IMR-90 (cell line): ENCODE measurements around the gene GORASP1. TPM values are rescaled to one million over a fixed set of nuclear protein-coding genes. Genes with fewer than 3 reads are reported as not detected.

Experiments
- ATAC-seq: fragments of 200-7000 bp; cut with Tn5 transposase; 2 replicates; pipeline ENCODE4 v1.9.1; 2020; ENCODE audit warnings: low read depth, mild to moderate bottlenecking, moderate library complexity
- BruUV-seq: library from RNA; stranded (reverse); fragments of 400-500 nt; replicated peaks from 2 replicates; lab custom pipeline; 2021; lab: Mats Ljungman, UMichigan
- CTCF ChIA-PET: fragments of 300-600 bp; formaldehyde crosslinking; extraction: SDS; loops from one replicate; lab custom pipeline; 2021; ENCODE audit warnings: antibody characterized with exemption; lab: Yijun Ruan, JAX
- POLR2A ChIA-PET: fragments of 300-600 bp; sonication (Branson Sonifier 250); formaldehyde crosslinking; loops from one replicate; lab custom pipeline; 2022; ENCODE audit warnings: antibody characterized with exemption; ENCODE audit not compliant: unreplicated experiment; lab: Charles Lee
- DNase-seq: peaks from one replicate; pipeline ENCODE4 v3.0.0; 2013
- H2AFZ ChIP-seq: replicated peaks from 2 replicates; pipeline ENCODE3; 2013; ENCODE audit warnings: low read length, mild to moderate bottlenecking; ENCODE audit not compliant: poor library complexity
- H2AK5ac ChIP-seq: 2 replicates; pipeline ENCODE4 v1.6.1; 2013; ENCODE audit warnings: low read depth, low read length, inconsistent platforms
- H2AK9ac ChIP-seq: replicated peaks from 2 replicates; pipeline ENCODE3; 2013; ENCODE audit warnings: mild to moderate bottlenecking, low read depth, low read length, moderate library complexity; ENCODE audit not compliant: poor library complexity
- H2BK120ac ChIP-seq: 2 replicates; pipeline ENCODE4 v1.6.1; 2013; ENCODE audit warnings: low read depth, low read length, inconsistent platforms
- H2BK15ac ChIP-seq: 3 replicates; pipeline ENCODE4 v1.6.1; 2013; ENCODE audit warnings: low read depth, low read length, inconsistent platforms
- H2BK20ac ChIP-seq: 2 replicates; pipeline ENCODE4 v1.6.1; 2013; ENCODE audit warnings: low read depth, mild to moderate bottlenecking, inconsistent platforms, low read length, moderate library complexity
- H2BK5ac ChIP-seq: 2 replicates; pipeline ENCODE4 v1.6.1; 2013; ENCODE audit warnings: mild to moderate bottlenecking, low read depth, low read length, inconsistent platforms; ENCODE audit not compliant: poor library complexity, severe bottlenecking
- H3K14ac ChIP-seq: replicated peaks from 2 replicates; pipeline ENCODE4 v1.6.1; 2013; ENCODE audit warnings: low read depth, low read length, inconsistent platforms
- H3K18ac ChIP-seq: 2 replicates; pipeline ENCODE4 v1.6.1; 2013; ENCODE audit warnings: low read depth, low read length, control low read depth
- H3K23ac ChIP-seq: 2 replicates; pipeline ENCODE4 v1.6.1; 2013; ENCODE audit warnings: low read depth, low read length, inconsistent platforms
- H3K27ac ChIP-seq: 2 replicates; pipeline ENCODE4 v1.5.1; 2013; ENCODE audit warnings: mild to moderate bottlenecking, control low read depth, low read length; ENCODE audit not compliant: insufficient read depth
- H3K27me3 ChIP-seq: 2 replicates; pipeline ENCODE4 v1.6.1; 2013; ENCODE audit warnings: low read length; ENCODE audit not compliant: control insufficient read depth, insufficient read depth
- H3K36me3 ChIP-seq: 2 replicates; pipeline ENCODE4 v1.6.1; 2013; ENCODE audit warnings: low read length, mixed read lengths; ENCODE audit not compliant: control insufficient read depth, insufficient read depth
- H3K4ac ChIP-seq: 2 replicates; pipeline ENCODE4 v1.6.1; 2013; ENCODE audit warnings: low read depth, low read length, inconsistent platforms
- H3K4me1 ChIP-seq: 2 replicates; pipeline ENCODE4 v1.6.1; 2013; ENCODE audit warnings: low read length, mixed read lengths; ENCODE audit not compliant: control insufficient read depth, insufficient read depth
- H3K4me2 ChIP-seq: 2 replicates; pipeline ENCODE4 v1.6.1; 2013; ENCODE audit warnings: low read depth, mild to moderate bottlenecking, control low read depth, low read length, moderate library complexity
- H3K4me3 ChIP-seq: 2 replicates; pipeline ENCODE4 v1.5.1; 2013; ENCODE audit warnings: low read depth, mild to moderate bottlenecking, control low read depth, low read length, moderate library complexity; ENCODE audit not compliant: insufficient read depth
- H3K56ac ChIP-seq: 2 replicates; pipeline ENCODE4 v1.6.1; 2013; ENCODE audit warnings: low read length, inconsistent platforms; ENCODE audit not compliant: insufficient read depth; ENCODE audit errors: extremely low read depth
- H3K79me1 ChIP-seq, 2 experiments: 2 replicates each; pipeline ENCODE4 v1.6.1; 2013; ENCODE audit warnings: low read length in 2 of 2, inconsistent platforms in 1 of 2, low read depth in 1 of 2
- H3K9ac ChIP-seq: 2 replicates; pipeline ENCODE4 v1.6.1; 2013; ENCODE audit warnings: low read depth, low read length, control low read depth
- H3K9me1 ChIP-seq: 2 replicates; pipeline ENCODE4 v1.6.1; 2013; ENCODE audit warnings: low read length, inconsistent platforms; ENCODE audit not compliant: insufficient read depth
- H3K9me3 ChIP-seq: 2 replicates; pipeline ENCODE4 v1.6.1; 2013; ENCODE audit warnings: low read length; ENCODE audit not compliant: control insufficient read depth, insufficient read depth
- H4K20me1 ChIP-seq: 2 replicates; pipeline ENCODE4 v1.6.1; 2013; ENCODE audit warnings: low read length, inconsistent platforms; ENCODE audit not compliant: insufficient read depth
- H4K5ac ChIP-seq: 2 replicates; pipeline ENCODE4 v1.6.1; 2013; ENCODE audit warnings: mild to moderate bottlenecking, low read depth, low read length, control low read depth
- H4K8ac ChIP-seq, 2 experiments: 2 replicates each; pipeline ENCODE4 v1.6.1; 2013; ENCODE audit warnings: low read depth in 2 of 2, low read length in 2 of 2, control low read depth in 1 of 2, inconsistent platforms in 1 of 2
- H4K91ac ChIP-seq: 2 replicates; pipeline ENCODE4 v1.6.1; 2013; ENCODE audit warnings: low read depth, low read length, inconsistent platforms; ENCODE audit not compliant: insufficient read depth
- BHLHE40 ChIP-seq: fragments of 150-350 bp; IDR thresholded peaks from 2 replicates; pipeline ENCODE4 v1.6.1; 2016; ENCODE audit warnings: mild to moderate bottlenecking, low read depth, low read length
- CEBPB ChIP-seq: IDR thresholded peaks from 2 replicates; pipeline ENCODE4 v1.6.1; 2012; ENCODE audit warnings: low read depth, low read length, improper control_type of control experiment
- CHD1 ChIP-seq: IDR thresholded peaks from 2 replicates; pipeline ENCODE4 v1.6.1; 2012; ENCODE audit warnings: low read depth, low read length, improper control_type of control experiment
- CTCF ChIP-seq: conservative IDR thresholded peaks from 2 replicates; pipeline ENCODE4 v1.5.1; 2012; ENCODE audit warnings: mild to moderate bottlenecking, low read depth, low read length, improper control_type of control experiment
- ELK1 ChIP-seq: fragments of 150-350 bp; IDR thresholded peaks from 2 replicates; pipeline ENCODE4 v1.6.1; 2016; ENCODE audit warnings: low read depth, mild to moderate bottlenecking, low read length, moderate library complexity, borderline replicate concordance
- FOS ChIP-seq: fragments of 150-350 bp; IDR thresholded peaks from 2 replicates; pipeline ENCODE4 v1.6.1; 2016; ENCODE audit warnings: low read depth, low read length
- MAFK ChIP-seq: IDR thresholded peaks from 2 replicates; pipeline ENCODE4 v1.6.1; 2012; ENCODE audit warnings: low read depth, low read length, improper control_type of control experiment
- NFE2L2 ChIP-seq: fragments of 150-350 bp; IDR thresholded peaks from 2 replicates; pipeline ENCODE4 v1.6.1; 2016; ENCODE audit warnings: low read depth, mild to moderate bottlenecking, low read length
- POLR2A ChIP-seq: IDR thresholded peaks from 2 replicates; pipeline ENCODE4 v1.6.1; 2012; ENCODE audit warnings: mild to moderate bottlenecking, low read depth, low read length
- RAD21 ChIP-seq: IDR thresholded peaks from 2 replicates; pipeline ENCODE4 v1.6.1; 2012; ENCODE audit warnings: low read length, improper control_type of control experiment
- RCOR1 ChIP-seq: IDR thresholded peaks from 2 replicates; pipeline ENCODE4 v1.6.1; 2012; ENCODE audit warnings: mild to moderate bottlenecking, low read length, improper control_type of control experiment; ENCODE audit not compliant: insufficient replicate concordance
- WGBS, 2 experiments: methylation state at CpG; one replicate each; pipeline versions ENCODE4 v1.1.5 to v1.1.7; 2013; ENCODE audit warnings: missing lambda C conversion rate in 2 of 2; ENCODE audit not compliant: insufficient read length in 1 of 2; ENCODE audit errors: extremely low coverage in 2 of 2; 5-methylcytosine and 5-hydroxymethylcytosine counted together
- dilution Hi-C: fragments of 300-500 bp; cut with HindIII; formaldehyde crosslinking; loops from one replicate; pipeline ENCODE4 v1.14.3; 2018; ENCODE audit warnings: low sequenced_read_pairs; ENCODE audit not compliant: unreplicated experiment
- in situ Hi-C: fragments of 300-500 bp; cut with MboI; formaldehyde crosslinking; loops from 3 replicates; pipeline ENCODE4 v1.14.3; 2019; ENCODE audit warnings: low sequenced_read_pairs, inconsistent platforms, mixed read lengths
- intact Hi-C: fragments of 100-400 bp; cut with micrococcal nuclease; formaldehyde crosslinking; loops from 2 replicates; pipeline ENCODE4 v1.10.0; 2022
- polyA plus RNA-seq, 3 experiments: library from polyadenylated mRNA; depleted of rRNA; stranded (reverse); fragments of >200 nt; gene quantifications; 2 replicates each; pipeline ENCODE4 v1.2.3, GENCODE V29; 2012; ENCODE audit warnings: low replicate concordance in 1 of 3
- total RNA-seq: library from RNA; depleted of rRNA; stranded (reverse); fragments of >200 nt; gene quantifications from 2 replicates; pipeline ENCODE4 v1.2.3, GENCODE V29; 2012

Gene GORASP1
- total and polyA plus RNA-seq, 2 of the 4 experiments (the other 2 are of a cell fraction), result 35.0 to 56.6 TPM

GRCh38 chr3:39132096-39133092 lies 25.0 kb upstream of the GORASP1 start (continued):
- no peak for TF ChIP-seq FOS
- TF ChIP-seq RAD21, result no peak

GRCh38 chr3:39130693-39131265 lies 23.4 kb upstream of the GORASP1 start:
- Histone ChIP-seq H4K5ac (no peak overlapping the region), H3K56ac (no peak overlapping the region), H3K9ac (no peak overlapping the region), H3K4ac (no peak overlapping the region), H2BK5ac (no peak overlapping the region), H3K27ac (no peak overlapping the region), H3K23ac (no peak overlapping the region), H3K4me3 (no peak overlapping the region), H3K4me1 (peaks cover 4% of the 10 kb centered on the region), H3K79me1 (no peaks in the 10 kb centered on the region), H4K8ac (no peak overlapping the region), H4K91ac (no peak overlapping the region), H2BK15ac (no peak overlapping the region), H3K14ac (no peak overlapping the region), H3K27me3 (no peaks in the 10 kb centered on the region), H4K20me1 (no peaks in the 10 kb centered on the region), H2BK120ac (no peak overlapping the region), H2AK5ac (no peak overlapping the region), H2AK9ac (no peak overlapping the region), H3K9me1 (peaks cover 11% of the 10 kb centered on the region), H2AFZ (no peak overlapping the region), H3K4me2 (no peak overlapping the region), H3K9me3 (no peaks in the 10 kb centered on the region), H2BK20ac (no peak overlapping the region), H3K36me3 (no peaks in the 10 kb centered on the region), H3K18ac (no peak overlapping the region)
- no peak for ATAC-seq
- TF ChIP-seq CHD1, result no peak
- no peak for TF ChIP-seq BHLHE40
- no peak for TF ChIP-seq CEBPB
- no peak for TF ChIP-seq ELK1
- TF ChIP-seq RAD21, result no peak
- no peak for TF ChIP-seq NFE2L2
- TF ChIP-seq POLR2A, result no peak
- no peak for TF ChIP-seq FOS
- no peak for TF ChIP-seq RCOR1
- no peak for TF ChIP-seq MAFK
- no peak for TF ChIP-seq CTCF
- in situ Hi-C loops (no loop called here), dilution Hi-C loops (no loop called here), intact Hi-C loops (no loop called here)
- no CpG with 5 or more reads among the region's 3 CpGs for WGBS, 2 experiments
- ChIA-PET POLR2A (no interaction called here), CTCF (interaction anchor here (0.6 to 1.8 kb wide), 3 partner anchors 47 to 161 kb away, joined by 3 to 5 read pairs (median 3); no protein-coding TSS in a partner anchor)
- BruUV-seq, result no TSS peak
- no peak for DNase-seq
